NCI-H774 (cell line): ENCODE results near the gene DNM3.

Experiments used
- DNase-seq: peaks from one replicate; lab custom pipeline; 2025; lab: John Stamatoyannopoulos, UW

DNM3 gene

GRCh38 chr1:171817511-171818265 is 23.6 kb upstream of the DNM3 start:
- no peak for DNase-seq

DNA sequence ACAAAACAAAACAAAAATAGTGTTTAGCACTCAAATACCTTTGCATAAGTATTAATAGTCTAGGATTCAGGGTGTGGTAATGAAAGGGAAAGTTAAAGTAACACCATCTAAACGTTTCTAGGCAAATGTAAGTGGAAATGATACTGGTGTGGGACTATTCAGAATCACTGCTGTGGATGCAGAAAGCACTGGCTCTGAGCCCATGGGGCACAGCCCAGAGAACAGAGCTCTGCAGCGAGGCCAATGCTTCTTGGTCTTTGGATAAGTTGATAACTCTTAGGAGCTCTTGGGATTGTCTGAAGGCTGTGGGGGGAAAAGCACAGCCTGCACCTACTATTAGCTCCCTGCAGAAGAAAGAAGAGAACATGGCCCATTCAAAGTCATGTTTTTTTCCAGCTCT is 21.4 kb upstream of the DNM3 start:
- DNase-seq, result no peak

DNA sequence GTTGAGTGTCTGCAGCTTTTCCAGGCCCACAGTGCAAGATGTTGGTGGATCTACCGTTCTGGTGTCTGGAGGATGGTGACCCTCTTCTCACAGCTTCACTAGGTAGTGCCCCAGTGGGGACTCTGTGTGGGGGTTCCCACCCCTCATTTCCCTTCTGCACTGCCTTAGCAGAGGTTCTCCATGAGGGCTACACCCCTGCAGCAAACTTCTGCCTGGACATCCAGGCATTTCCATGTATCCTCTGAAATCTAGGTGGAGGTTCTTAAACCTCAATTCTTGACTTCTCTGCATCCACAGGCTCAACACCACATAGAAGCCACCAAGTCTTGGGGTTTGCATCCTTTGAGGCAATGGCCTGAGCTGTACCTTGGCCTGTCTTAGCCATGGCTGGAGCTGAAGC is 14.3 kb upstream of the DNM3 start:
- no peak for DNase-seq

DNA sequence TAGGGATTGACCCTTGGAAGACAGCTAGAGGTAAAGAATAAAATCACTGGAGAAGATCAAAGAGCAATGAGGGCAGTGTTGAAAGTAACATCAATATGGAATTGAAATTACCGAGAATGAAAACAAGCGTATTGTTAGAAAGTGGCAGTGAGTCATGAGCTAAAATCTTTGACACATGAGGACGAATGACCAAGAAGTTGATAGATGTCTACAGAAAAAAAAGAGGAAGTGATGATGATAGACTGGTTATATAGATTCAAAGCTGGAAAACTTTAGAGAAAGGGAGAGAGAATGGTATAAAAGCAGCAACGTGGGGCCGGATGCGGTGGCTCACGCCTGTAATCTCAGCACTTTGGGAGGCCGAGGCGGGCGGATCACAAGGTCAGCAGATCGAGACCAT is 12.5 kb upstream of the DNM3 start:
- no peak for DNase-seq

DNA sequence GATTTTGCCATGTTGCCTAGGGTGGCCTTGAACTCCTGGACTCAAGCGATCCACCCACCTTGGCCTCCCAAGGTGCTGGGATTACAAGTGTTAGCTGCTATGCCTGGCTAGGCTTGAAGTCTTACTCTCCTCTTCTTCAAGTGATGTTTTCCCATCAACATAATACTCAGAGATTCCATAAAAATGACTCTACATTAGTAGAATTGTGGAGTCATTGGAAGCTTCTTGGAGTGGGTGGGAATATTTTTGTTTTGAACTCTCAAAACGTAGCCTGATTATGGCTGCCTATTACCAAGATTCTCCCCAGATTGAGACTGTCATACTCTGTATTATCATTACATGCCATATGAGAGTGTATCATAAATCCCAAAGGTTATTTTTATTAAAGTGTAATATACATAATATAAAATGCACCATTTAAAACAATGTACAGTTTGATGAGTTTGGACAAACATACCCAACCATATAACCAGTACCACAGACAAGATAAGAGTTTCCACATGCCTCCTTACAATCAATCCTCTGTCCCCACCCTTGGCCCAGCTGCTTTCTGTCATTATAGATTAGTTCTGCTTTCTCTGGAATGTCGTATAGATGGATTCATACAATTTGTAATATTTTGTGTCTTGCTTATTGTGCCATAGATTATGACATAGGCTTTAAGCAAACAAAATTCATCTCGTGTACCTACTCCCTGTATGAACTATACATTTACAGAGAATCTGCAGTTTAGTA is 8.0 kb upstream of the DNM3 start:
- DNase-seq, result no peak

DNA sequence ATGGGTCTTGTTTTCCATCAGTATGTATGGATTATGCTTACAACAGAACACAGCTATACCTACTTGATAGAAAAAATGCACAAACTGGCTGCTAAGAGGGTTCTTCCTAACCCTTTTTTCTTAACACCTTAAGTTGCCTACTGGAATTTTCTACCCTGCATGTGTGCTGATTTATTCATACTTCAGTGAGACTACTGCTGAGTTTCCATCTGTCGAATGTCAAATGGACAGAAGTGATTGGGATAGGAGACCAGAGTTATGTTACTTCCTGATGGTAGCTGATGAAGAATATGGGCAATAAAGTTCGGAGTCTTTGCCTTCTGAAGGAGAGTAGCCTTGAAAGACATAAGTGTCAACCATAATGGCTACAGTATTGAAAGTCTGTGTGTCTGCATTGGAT is 6.5 kb upstream of the DNM3 start:
- DNase-seq, result no peak

DNA sequence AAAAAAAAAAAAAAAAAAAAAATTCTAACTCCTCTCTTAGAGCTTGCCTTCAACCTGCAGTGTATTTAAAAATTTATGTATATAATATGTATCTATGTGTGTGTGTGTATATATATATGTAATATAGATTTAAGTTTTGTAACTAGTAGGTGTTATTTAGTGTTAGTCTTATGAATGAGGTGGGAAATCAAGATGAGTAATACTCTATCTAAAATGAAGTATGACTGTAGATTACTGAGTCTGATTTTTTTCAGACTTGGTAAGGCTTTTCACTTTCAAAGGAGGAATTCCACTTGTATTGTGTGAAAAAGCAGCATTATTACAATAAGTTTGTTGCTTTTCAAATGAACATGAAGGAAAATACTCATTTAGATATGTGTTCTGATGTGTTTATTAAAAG is 5.4 kb upstream of the DNM3 start:
- DNase-seq, result no peak

DNA sequence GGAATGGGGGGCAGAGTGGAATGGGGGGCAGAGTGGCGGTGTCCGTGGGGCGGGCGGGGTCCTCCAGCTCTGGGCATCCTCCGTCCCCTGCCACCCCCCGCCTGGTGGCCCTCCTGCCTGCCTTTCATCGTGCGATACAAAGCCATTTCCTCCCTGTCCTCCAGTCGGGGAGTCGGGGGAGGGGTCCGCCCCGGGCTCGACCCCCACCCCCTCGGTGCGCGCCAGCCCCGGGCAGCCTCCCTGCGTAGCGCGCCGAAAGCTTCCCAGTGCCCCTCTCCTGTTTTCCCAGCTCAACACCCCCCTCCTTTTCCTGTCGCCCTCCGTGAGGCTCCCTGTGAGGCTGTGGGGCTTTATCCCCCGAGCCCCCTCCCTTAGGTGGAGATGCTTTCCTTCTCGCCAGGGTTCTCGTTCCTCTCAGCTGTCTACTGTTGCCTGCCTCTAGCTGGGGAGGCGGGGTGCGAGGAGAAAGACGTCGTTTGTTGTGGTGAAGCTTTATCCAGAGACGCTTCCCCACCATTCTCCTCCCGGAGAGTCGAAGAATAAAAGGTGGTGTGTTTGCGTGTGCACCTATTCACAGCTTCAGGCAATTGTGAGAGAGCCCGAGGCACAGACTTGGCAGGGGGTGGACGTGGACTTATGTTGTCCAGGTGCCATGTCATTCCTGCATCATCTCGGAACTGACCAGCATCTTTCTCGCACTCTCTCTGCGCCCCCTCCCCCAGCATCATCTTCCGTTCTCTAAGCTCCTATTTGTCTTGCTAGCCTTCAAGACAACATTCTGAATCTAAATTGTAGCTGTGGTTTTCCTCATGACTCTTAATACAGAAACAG is 848 bp downstream of the DNM3 start:
- DNase-seq, result no peak

DNA sequence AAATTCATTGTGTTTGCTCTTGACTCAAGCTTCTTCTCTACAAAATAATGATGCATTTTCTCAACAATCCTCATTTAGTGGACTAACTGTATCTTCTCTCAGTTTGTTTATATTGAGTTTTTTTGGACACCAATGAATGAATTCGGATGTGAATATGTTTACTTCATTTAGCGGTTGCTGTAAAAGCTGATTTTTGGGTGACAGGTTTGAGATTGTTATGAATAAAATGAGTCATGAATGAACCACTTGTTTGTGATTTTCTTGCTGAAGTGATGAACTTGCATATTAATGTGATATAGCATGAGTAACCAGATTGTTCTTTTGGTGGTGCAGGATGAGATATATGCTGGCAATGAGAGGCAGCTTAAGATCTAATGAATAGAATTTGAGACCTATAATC is 3.1 kb downstream of the DNM3 start:
- DNase-seq, result no peak

GRCh38 chr1:171845998-171846397 is 4.7 kb downstream of the DNM3 start:
- no peak for DNase-seq

DNA sequence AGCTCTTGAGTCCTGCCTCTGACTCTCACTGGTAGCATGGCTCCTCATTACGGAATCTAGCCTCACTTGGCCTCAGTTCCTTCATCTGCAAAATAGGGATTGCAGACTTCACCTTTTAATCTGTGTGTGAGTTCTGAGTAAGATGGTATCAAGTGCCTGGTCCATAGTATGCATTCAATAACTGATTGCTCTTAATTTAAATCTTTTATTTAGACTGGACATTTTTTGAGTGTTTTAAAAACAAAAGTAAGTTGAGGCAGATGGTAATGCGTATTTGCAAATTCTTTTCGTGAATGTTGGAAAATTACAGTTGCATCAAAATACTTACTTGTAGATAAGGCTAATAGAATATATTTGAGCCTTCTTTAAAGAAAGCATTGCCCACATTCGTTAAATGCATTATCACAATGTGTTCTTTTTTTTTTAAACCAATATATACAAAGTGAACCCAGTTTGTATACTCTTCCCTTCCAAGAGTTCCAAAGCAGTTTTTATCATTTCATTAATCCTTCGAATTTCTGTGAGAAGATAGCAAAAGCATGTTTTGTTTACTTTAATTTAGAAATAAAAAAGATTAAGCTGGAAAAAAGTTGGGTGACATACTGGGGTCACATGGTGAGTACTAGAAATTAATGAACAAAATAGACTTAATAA is 8.1 kb downstream of the DNM3 start:
- DNase-seq, result no peak

DNA sequence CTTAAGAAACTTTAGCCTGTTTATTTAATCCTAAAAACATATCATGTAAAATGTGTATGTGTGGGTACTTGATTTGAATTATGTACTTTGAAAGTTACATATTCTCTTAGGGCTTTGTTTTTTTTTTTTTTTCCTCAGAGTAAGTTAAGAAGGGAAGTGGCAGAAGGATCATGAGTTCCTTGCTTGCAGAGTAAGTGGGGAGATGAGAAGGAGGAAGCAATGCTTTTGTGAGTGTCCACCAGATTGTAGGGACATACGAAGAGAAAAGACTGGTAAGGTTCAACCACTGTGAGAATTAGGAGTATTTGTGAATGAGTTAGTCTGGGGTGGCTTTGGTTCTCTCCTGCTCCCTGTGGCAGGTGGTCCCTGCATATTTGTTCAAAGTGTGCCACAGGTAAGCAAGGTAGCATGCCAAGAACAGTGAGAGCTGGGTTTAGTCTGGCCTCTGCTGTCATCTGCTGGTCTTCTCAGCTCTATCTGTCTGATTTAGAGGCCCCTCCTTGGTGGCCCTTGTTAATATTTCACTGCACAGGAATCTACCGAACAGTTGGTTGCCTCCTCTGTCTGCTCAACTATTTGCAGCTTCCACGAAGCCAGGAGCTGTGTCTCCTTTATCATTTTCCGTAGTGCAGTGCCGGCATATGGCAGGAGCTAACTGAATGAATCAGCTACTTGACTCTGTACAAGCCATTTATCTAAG is 9.5 kb downstream of the DNM3 start:
- no peak for DNase-seq

- no peak for DNase-seq
These were observed 11.0 kb downstream of the DNM3 start for GRCh38 chr1:171852272-171852671.

GRCh38 chr1:171855381-171855780 is 14.1 kb downstream of the DNM3 start:
- DNase-seq, result no peak

DNA sequence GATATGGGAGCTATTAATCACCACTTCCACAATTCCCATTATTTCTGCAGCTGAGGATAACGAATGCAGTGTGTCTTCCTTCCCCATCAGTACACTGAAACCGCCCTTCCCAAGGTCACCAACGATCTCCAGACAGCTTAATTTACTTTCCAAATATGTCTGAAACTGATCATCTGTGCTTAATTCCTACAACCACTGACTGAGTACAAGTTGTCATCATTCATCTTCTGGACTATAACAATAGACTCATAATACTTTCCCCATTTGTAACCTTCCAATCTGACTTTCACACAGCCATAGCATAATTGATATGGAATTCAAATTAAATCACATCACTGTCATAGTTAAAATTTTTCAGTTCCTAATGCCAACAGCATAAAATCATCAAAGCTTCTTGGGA is 17.4 kb downstream of the DNM3 start:
- DNase-seq, result no peak

- no peak for DNase-seq
These were observed 19.4 kb downstream of the DNM3 start for GRCh38 chr1:171860696-171861095.

DNA sequence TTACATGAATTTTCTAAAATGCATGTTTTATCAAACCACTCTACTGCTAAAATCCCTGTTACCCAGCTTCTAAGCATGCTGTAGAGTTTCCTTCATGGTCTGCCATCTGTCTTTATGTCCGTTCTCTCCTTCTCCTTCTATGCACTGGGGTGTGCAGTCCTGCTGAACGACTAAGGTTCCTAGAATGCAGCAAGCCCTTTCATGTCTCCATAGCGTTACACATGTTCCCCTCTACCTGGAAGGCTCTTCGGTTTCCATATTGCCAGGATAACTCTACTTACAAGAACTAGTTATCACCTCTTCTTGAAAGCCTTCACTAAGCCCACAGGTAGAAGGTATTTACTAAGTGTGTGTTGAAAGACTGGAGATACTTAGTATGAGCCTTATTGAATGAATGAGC is 22.2 kb downstream of the DNM3 start:
- DNase-seq, result no peak

DNA sequence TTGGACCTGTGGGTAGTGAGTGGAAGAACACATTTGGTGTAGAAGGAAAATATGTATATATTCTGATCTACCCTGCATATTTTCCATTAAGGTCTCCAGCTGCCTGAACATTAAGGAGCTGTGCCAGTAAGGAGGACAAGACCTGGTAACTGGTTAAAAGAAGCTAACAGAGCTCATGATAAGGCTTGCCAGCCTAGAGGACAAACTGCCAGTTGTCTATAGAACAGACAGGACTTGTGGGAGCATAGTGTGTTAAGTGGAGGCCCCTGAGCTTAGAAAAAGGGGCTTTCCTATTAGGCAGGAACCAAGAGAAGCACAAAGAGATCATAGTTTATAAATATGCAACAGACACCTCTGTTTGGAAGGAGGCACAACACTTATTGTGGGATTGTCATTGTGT is 23.0 kb downstream of the DNM3 start:
- no peak for DNase-seq

DNA sequence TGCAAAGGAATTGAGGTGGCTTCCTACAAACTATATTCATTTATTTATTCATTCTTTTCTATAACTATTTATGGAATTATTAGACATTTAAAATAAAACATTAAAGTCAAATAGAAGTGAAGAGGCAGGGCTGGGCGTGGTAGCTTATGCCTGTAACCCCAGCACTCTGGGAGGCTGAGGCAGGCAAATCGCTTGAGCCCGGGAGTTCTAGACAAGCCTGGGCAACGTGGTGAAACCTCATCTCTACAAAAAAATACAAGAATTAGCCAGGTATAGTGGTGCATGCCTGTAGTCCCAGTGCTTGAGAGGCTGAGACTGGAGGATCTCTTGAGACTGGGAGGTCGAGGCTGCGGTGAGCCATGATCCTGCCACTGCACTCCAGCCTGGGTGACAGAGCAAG is 23.8 kb downstream of the DNM3 start:
- no peak for DNase-seq

GRCh38 chr1:171867236-171867635 is 25.9 kb downstream of the DNM3 start:
- no peak for DNase-seq

- DNase-seq, result no peak
These were observed 27.0 kb downstream of the DNM3 start for GRCh38 chr1:171868217-171868803.
